ENCODE measurements around the gene PDGFC. TPM values are rescaled to one million over a fixed set of nuclear protein-coding genes. Genes with fewer than 3 reads are reported as not detected.

The PDGFC gene
- total RNA-seq, 1 experiment from 2014 or later = 4.5 TPM

DNA sequence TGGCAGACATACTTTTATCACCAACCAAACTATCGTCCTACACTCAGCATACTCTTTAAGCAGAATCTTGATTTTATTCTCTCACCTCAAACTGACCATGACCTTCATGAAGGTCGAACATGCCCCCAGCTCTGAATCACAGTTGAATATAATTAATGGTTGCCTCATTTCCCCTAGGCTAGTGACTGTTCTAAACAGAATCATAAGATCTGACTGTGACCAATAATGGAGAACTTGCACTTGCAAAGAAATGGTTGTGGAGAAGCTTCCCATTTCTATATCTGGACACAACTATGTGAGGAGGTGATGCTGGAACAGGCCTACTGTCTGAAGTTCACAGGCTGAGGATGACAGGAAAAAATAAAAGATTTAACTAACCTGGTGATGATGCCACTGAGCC is 85.1 kb downstream of the PDGFC start:
- H3K23me2 ChIP-seq (ENCODE audit: insufficient read length, low read depth, low read length, poor library complexity, severe bottlenecking) = no peaks in the 10 kb centered on the region

More for the DNA sequence above, 85.1 kb downstream of the PDGFC start:
- Mint-ChIP-seq H3K4me1 (no peaks in the 10 kb centered on the region), H3K27me3 (ENCODE audit: low read depth) (no peaks in the 10 kb centered on the region), H3K36me3 (ENCODE audit: insufficient read depth in 1 of 3, low read depth in 3 of 3) (no peaks in the 10 kb centered on the region), H3K27ac (no peak overlapping the region), H3K9me3 (peaks cover 0 to 4% of the 10 kb centered on the region in 2 experiments; a peak in 2 of 5 replicates), H3K4me3 (no peak overlapping the region)
- no peak overlapping the region for H3K27ac ChIP-seq (ENCODE audit: insufficient read length, low read depth, low read length)
- WGBS (ENCODE audit: extremely low coverage, insufficient read length, low lambda C conversion rate) = no CpG with 5 or more reads among the region's 2 CpGs
- H2AFZ ChIP-seq (ENCODE audit: low read length) = no peak overlapping the region
- H2AK5ac ChIP-seq (ENCODE audit: insufficient read length, low read length) = no peak overlapping the region
- H2BK20ac ChIP-seq (ENCODE audit: low read depth, low read length, poor library complexity, severe bottlenecking) = no peak overlapping the region
- TF ChIP-seq, protein P1, sequence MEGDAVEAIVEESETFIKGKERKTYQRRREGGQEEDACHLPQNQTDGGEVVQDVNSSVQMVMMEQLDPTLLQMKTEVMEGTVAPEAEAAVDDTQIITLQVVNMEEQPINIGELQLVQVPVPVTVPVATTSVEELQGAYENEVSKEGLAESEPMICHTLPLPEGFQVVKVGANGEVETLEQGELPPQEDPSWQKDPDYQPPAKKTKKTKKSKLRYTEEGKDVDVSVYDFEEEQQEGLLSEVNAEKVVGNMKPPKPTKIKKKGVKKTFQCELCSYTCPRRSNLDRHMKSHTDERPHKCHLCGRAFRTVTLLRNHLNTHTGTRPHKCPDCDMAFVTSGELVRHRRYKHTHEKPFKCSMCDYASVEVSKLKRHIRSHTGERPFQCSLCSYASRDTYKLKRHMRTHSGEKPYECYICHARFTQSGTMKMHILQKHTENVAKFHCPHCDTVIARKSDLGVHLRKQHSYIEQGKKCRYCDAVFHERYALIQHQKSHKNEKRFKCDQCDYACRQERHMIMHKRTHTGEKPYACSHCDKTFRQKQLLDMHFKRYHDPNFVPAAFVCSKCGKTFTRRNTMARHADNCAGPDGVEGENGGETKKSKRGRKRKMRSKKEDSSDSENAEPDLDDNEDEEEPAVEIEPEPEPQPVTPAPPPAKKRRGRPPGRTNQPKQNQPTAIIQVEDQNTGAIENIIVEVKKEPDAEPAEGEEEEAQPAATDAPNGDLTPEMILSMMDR (conservative IDR thresholded peaks at IDR 0.05) = no peak
- H3K79me2 ChIP-seq (ENCODE audit: insufficient read depth, low read length) = no peaks in the 10 kb centered on the region
- H4K91ac ChIP-seq (ENCODE audit: insufficient read length, low read depth, low read length) = no peak overlapping the region
- DNase-seq = no peak
- no peak overlapping the region for H3T11ph ChIP-seq (ENCODE audit: low read length)
- H3K23ac ChIP-seq (ENCODE audit: insufficient read length, low read depth, low read length) = no peak overlapping the region
- no peak overlapping the region for H3K56ac ChIP-seq (ENCODE audit: insufficient read length, low read depth, low read length)
- H4K8ac ChIP-seq (replicated peaks; ENCODE audit: insufficient read length, low read depth, low read length) = no peak overlapping the region
- H3K4me1 ChIP-seq (ENCODE audit: insufficient read depth, low read length) = no peaks in the 10 kb centered on the region
- H2BK120ac ChIP-seq (ENCODE audit: low read depth, low read length, poor library complexity, severe bottlenecking) = no peak overlapping the region
- no peak overlapping the region for H2BK5ac ChIP-seq (ENCODE audit: insufficient read length, low read length)
- H2BK12ac ChIP-seq (ENCODE audit: insufficient read length, low read depth, low read length) = no peak overlapping the region
- no peak overlapping the region for H3K4me2 ChIP-seq (ENCODE audit: insufficient read depth, insufficient read length, low read length)
- no peak overlapping the region for H3K4ac ChIP-seq (ENCODE audit: low read depth, low read length)
- H3K14ac ChIP-seq (ENCODE audit: insufficient read depth, low read length) = no peak overlapping the region
- no peaks in the 10 kb centered on the region for H3K27me3 ChIP-seq (ENCODE audit: insufficient read depth, low read length)
- H3K9ac ChIP-seq (ENCODE audit: extremely low read depth, insufficient read length, low read length) = no peak overlapping the region
- no peak overlapping the region for H2BK15ac ChIP-seq (ENCODE audit: low read depth, low read length)
- H3K79me1 ChIP-seq (ENCODE audit: insufficient read depth, low read depth, low read length, poor library complexity, severe bottlenecking) = no peaks in the 10 kb centered on the region
- no peak overlapping the region for H4K5ac ChIP-seq (ENCODE audit: insufficient read length, low read depth, low read length)
- H4K20me1 ChIP-seq (ENCODE audit: control insufficient read depth, insufficient read depth, insufficient read length) = no peaks in the 10 kb centered on the region
- H3K9me3 ChIP-seq (ENCODE audit: control insufficient read depth, low read depth, low read length) = no peaks in the 10 kb centered on the region
- H3K18ac ChIP-seq (ENCODE audit: insufficient read length, low read depth, low read length) = no peak overlapping the region
